GM21447 (cell line): ENCODE measurements around the gene SLC1A4.
"Not testable (repeated sequence)": the region's sequence is repeated elsewhere in the genome, so short reads cannot be mapped to it uniquely, and the experiment has no call there.

Experiments used
- ATAC-seq: cut with Tn5 transposase; IDR thresholded peaks from one replicate; pipeline ENCODE4 v1.9.1; 2021; ENCODE audit not compliant: unreplicated experiment

The SLC1A4 gene

GRCh38 chr2:65025453-65026123 is 36.4 kb downstream of the SLC1A4 start:
- ATAC-seq: no peak

- ATAC-seq: no peak
These were observed 37.0 kb downstream of the SLC1A4 start for GRCh38 chr2:65026154-65026553.

- ATAC-seq: no peak
These were observed 37.7 kb downstream of the SLC1A4 start for GRCh38 chr2:65026704-65027464.

- ATAC-seq: no peak
These were observed 38.5 kb downstream of the SLC1A4 start for GRCh38 chr2:65027616-65028244.

GRCh38 chr2:65030476-65031332 is 41.5 kb downstream of the SLC1A4 start:
- no peak for ATAC-seq

- ATAC-seq: peak; percentile 41
These were observed 42.3 kb downstream of the SLC1A4 start for GRCh38 chr2:65031341-65032018.

- ATAC-seq: no peak
These were observed 43.1 kb downstream of the SLC1A4 start for GRCh38 chr2:65032019-65032975.

GRCh38 chr2:65033178-65033577 is 44.0 kb downstream of the SLC1A4 start:
- no peak for ATAC-seq

- not testable (repeated sequence) for ATAC-seq
These were observed 44.5 kb downstream of the SLC1A4 start for GRCh38 chr2:65033667-65034066.

- no peak for ATAC-seq
These were observed 46.2 kb downstream of the SLC1A4 start for GRCh38 chr2:65035351-65035943.

- ATAC-seq: no peak
These were observed 48.0 kb downstream of the SLC1A4 start for GRCh38 chr2:65037178-65037577.

- no peak for ATAC-seq
These were observed 50.4 kb downstream of the SLC1A4 start for GRCh38 chr2:65039640-65040039.

- peak; percentile 81 for ATAC-seq
These were observed 51.4 kb downstream of the SLC1A4 start for GRCh38 chr2:65040400-65041261.

- ATAC-seq: no peak
These were observed 53.8 kb downstream of the SLC1A4 start for GRCh38 chr2:65043001-65043400.

GRCh38 chr2:65044097-65044735 is 55.0 kb downstream of the SLC1A4 start:
- ATAC-seq: no peak

GRCh38 chr2:65045651-65046050 is 56.5 kb downstream of the SLC1A4 start:
- no peak for ATAC-seq

GRCh38 chr2:65046633-65047407 is 57.6 kb downstream of the SLC1A4 start:
- no peak for ATAC-seq
